ENCODE measurements around the gene ZNF76. TPM values are rescaled to one million over a fixed set of nuclear protein-coding genes. Genes with fewer than 3 reads are reported as not detected.

The ZNF76 gene
- total RNA-seq, 2 experiments from 2014 or later = 31.0 to 59.5 TPM

DNA sequence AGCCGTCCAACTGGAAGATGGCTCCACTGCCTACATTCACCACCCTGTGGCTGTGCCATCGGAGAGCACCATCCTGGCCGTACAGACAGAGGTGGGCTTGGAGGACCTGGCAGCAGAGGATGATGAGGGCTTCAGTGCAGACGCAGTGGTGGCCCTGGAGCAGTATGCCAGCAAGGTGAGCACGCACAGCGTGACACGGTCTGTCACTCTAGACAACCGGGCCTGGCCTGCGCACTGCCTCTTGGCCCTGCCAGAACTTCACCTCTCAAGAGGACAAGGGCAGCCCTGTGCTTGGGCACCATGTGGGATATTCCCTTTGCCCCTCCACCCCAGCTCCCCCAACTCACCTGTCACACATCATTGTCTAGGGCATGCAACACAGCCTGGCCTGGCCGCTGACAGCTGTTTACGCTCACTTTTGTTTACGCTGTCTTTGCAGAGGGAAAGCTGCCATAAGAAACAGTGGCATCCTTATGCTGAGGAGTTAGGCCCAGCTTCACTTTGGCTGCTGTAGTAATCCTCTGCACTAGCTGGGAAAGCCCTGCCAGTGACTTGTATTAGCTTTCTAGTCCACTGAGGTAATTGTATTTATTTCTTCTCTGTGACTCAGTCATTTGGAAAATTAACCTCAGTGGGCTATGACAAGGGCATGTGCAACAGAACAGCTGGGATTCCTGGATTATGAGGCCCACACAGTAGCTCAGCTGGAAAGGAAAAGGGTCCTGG is 28.3 kb downstream of the ZNF76 start:
- intact Hi-C loops (cut with micrococcal nuclease; ENCODE audit: unreplicated experiment) = no loop called here
- Histone ChIP-seq H4K20me1 (ENCODE audit: insufficient read depth, low read length) (no peaks in the 10 kb centered on the region), H3K27ac (ENCODE audit: low read depth, low read length, poor library complexity, severe bottlenecking) (no peak overlapping the region), H3K79me2 (ENCODE audit: insufficient read depth, low read depth, low read length) (no peaks in the 10 kb centered on the region), H3K9me3 (ENCODE audit: low read length) (no peaks in the 10 kb centered on the region), H3K4me2 (ENCODE audit: low read length) (no peak overlapping the region), H3K36me3 (ENCODE audit: insufficient read depth, low read length) (peaks cover 80% of the 10 kb centered on the region), H3K9me2 (ENCODE audit: insufficient read depth, low read length) (no peaks in the 10 kb centered on the region), H3K4me3 (ENCODE audit: low read depth, low read length, poor library complexity, severe bottlenecking) (no peak overlapping the region), H3K4me1 (ENCODE audit: insufficient read depth, low read length, poor library complexity, severe bottlenecking) (peaks cover 9% of the 10 kb centered on the region), H2AFZ (ENCODE audit: low read length) (no peak overlapping the region)
- ChIA-PET CTCF (ENCODE audit: unreplicated experiment) (no interaction called here), POLR2A (no interaction called here)
- no TSS peak for BruUV-seq (replicated peaks)
- no peak for TF ChIP-seq CTCF (conservative IDR thresholded peaks at IDR 0.05; ENCODE audit: low read length)
- no peak for TF ChIP-seq EZH2phosphoT487 (IDR thresholded peaks at IDR 0.05; ENCODE audit: borderline replicate concordance, low read depth, low read length)
- no peak for DNase-seq (ENCODE audit: low spot score)

DNA sequence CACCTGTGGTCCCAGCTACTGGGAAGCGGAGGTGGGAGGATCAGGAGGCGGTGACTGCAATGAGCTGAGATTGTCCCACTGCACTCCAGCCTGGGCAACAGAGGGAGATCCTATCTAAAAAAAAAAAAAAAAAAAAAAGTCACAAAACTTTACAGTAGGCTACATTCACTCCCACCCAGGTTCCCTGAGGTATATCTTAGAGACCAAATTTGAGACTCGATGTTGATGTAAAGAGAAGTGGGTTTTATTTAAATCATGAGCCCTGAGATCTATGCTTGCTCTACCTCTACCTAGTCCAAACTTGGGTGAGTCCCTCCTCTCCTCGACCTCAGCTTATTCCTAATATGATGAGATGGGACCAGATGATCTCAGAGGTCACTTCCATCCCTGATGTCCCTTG is 29.3 kb downstream of the ZNF76 start:
- Histone ChIP-seq H3K9me3 (ENCODE audit: low read length) (no peaks in the 10 kb centered on the region), H3K4me1 (ENCODE audit: insufficient read depth, low read length, poor library complexity, severe bottlenecking) (peaks cover 9% of the 10 kb centered on the region), H3K36me3 (ENCODE audit: insufficient read depth, low read length) (peaks cover 79% of the 10 kb centered on the region), H4K20me1 (ENCODE audit: insufficient read depth, low read length) (no peaks in the 10 kb centered on the region), H3K4me2 (ENCODE audit: low read length) (no peak overlapping the region), H3K27ac (ENCODE audit: low read depth, low read length, poor library complexity, severe bottlenecking) (no peak overlapping the region), H3K4me3 (ENCODE audit: low read depth, low read length, poor library complexity, severe bottlenecking) (no peak overlapping the region), H3K9me2 (ENCODE audit: insufficient read depth, low read length) (no peaks in the 10 kb centered on the region), H2AFZ (ENCODE audit: low read length) (no peak overlapping the region), H3K79me2 (ENCODE audit: insufficient read depth, low read depth, low read length) (no peaks in the 10 kb centered on the region)
- TF ChIP-seq EZH2phosphoT487 (IDR thresholded peaks at IDR 0.05; ENCODE audit: borderline replicate concordance, low read depth, low read length) (no peak), CTCF (conservative IDR thresholded peaks at IDR 0.05; ENCODE audit: low read length) (no peak)
- no peak for DNase-seq (ENCODE audit: low spot score)
- BruUV-seq (replicated peaks) = no TSS peak
- ChIA-PET CTCF (ENCODE audit: unreplicated experiment) (no interaction called here), POLR2A (no interaction called here)
- intact Hi-C loops (cut with micrococcal nuclease; ENCODE audit: unreplicated experiment) = no loop called here

GRCh38 chr6:35291491-35291890 is 32.0 kb downstream of the ZNF76 start:
- H3K36me3 ChIP-seq (ENCODE audit: insufficient read depth, low read length) = peaks cover 85% of the 10 kb centered on the region
- no peaks in the 10 kb centered on the region for H3K9me3 ChIP-seq (ENCODE audit: low read length)
- no peaks in the 10 kb centered on the region for H3K9me2 ChIP-seq (ENCODE audit: insufficient read depth, low read length)
- peaks cover 9% of the 10 kb centered on the region for H3K4me1 ChIP-seq (ENCODE audit: insufficient read depth, low read length, poor library complexity, severe bottlenecking)
- H3K4me3 ChIP-seq (ENCODE audit: low read depth, low read length, poor library complexity, severe bottlenecking) = no peak overlapping the region
- no TSS peak for BruUV-seq (replicated peaks)
- no peaks in the 10 kb centered on the region for H4K20me1 ChIP-seq (ENCODE audit: insufficient read depth, low read length)
- no peaks in the 10 kb centered on the region for H3K79me2 ChIP-seq (ENCODE audit: insufficient read depth, low read depth, low read length)
- H3K4me2 ChIP-seq (ENCODE audit: low read length) = no peak overlapping the region
- no peak overlapping the region for H2AFZ ChIP-seq (ENCODE audit: low read length)
- POLR2A ChIA-PET = interaction anchor here (0.6 kb wide), 1 partner anchor 296 kb away, joined by 3 read pairs; no protein-coding TSS in a partner anchor
- intact Hi-C loops (cut with micrococcal nuclease; ENCODE audit: unreplicated experiment) = no loop called here
- no peak for DNase-seq (ENCODE audit: low spot score)
- TF ChIP-seq CTCF (conservative IDR thresholded peaks at IDR 0.05; ENCODE audit: low read length) (no peak), EZH2phosphoT487 (IDR thresholded peaks at IDR 0.05; ENCODE audit: borderline replicate concordance, low read depth, low read length) (no peak)
- no peak overlapping the region for H3K27ac ChIP-seq (ENCODE audit: low read depth, low read length, poor library complexity, severe bottlenecking)
- CTCF ChIA-PET (ENCODE audit: unreplicated experiment) = no interaction called here

All from OCI-LY7 (cell line).